Loucy (cell line): ENCODE results near the gene BCHE.

Source experiments
- EZH2phosphoT487 ChIP-seq: fragments of 200-600 bp; IDR thresholded peaks from 2 replicates; pipeline ENCODE4 v1.6.1; 2018; ENCODE audit warnings: antibody characterized with exemption, mild to moderate bottlenecking, moderate library complexity, borderline replicate concordance
- TF ChIP-seq, protein P1 (sequence below): fragments of 200-600 bp; sonication (generic); conservative IDR thresholded peaks from 2 replicates; pipeline ENCODE4 v1.5.1; 2014; ENCODE audit warnings: mild to moderate bottlenecking, antibody characterized with exemption, low read length

DNA sequence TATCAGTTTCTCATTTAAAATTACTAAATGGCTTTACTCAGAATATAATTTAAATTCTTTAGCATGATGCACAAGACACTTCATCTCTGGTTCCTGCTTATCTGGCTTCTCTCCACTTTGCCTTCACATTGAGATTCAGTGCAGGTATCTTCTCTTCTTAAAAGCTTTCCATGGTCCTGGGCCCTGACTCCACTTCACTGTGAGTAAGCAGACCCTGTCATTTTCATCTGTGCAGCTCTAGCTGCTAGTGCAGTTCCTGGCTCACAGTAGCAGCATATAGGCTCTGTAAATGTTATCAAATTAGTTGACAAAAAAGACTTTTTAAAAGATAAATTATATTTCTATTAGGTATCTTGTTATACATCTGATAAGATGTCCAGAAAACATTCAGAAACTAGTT, 58.8 kb downstream of the BCHE start:
- TF ChIP-seq, protein P1, sequence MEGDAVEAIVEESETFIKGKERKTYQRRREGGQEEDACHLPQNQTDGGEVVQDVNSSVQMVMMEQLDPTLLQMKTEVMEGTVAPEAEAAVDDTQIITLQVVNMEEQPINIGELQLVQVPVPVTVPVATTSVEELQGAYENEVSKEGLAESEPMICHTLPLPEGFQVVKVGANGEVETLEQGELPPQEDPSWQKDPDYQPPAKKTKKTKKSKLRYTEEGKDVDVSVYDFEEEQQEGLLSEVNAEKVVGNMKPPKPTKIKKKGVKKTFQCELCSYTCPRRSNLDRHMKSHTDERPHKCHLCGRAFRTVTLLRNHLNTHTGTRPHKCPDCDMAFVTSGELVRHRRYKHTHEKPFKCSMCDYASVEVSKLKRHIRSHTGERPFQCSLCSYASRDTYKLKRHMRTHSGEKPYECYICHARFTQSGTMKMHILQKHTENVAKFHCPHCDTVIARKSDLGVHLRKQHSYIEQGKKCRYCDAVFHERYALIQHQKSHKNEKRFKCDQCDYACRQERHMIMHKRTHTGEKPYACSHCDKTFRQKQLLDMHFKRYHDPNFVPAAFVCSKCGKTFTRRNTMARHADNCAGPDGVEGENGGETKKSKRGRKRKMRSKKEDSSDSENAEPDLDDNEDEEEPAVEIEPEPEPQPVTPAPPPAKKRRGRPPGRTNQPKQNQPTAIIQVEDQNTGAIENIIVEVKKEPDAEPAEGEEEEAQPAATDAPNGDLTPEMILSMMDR: no peak
- TF ChIP-seq EZH2phosphoT487: no peak
